ENCODE measurements around the gene STMN3. TPM values are rescaled to one million over a fixed set of nuclear protein-coding genes. Genes with fewer than 3 reads are reported as not detected.

The STMN3 gene
- total and polyA plus RNA-seq, 4 donors = 0.42 to 2.9 (median 0.91) TPM

DNA sequence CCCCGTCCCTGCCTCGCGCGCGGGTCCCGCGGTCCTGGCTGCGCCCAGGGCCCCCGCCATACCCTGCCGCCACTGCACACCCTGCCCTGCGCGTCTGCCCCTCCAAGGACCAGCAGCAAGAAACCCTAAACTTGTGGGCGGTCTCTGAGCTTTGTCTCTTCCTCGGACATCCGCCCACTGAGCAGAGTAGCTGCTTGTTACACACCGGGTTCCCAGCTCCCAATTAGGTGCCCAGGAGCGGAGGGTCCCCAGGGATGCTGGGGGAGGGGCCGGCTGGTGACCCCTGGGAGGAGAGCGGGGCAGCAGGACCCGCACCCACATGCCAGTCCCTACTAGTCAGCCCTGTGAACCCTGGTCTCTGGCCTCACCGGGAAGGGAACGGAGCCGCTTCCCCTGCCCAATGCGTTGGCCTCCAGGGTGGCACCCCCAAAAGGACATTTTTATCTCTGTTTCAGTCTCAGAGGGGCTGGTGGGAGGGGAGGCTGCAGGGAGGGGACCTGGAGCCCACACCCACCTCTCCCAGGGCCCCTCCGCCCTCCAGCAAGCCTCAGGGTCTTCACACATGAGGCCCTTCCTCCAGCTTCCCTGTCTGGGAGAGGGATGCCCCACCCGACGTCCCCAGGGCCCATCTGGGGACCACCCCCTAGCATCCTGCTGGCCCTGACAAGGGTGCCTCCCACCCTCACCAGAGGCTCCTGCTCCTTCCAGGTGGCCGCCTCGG lies 10.5 kb downstream of the STMN3 start:
- Histone ChIP-seq H3K27me3 (ENCODE audit: control insufficient read depth in 4 of 4, insufficient read depth in 4 of 4, low read length in 3 of 4) (no peaks in the 10 kb centered on the region), H3K4me3 (ENCODE audit: low read depth in 1 of 3, low read length in 3 of 3) (peak overlapping the region in 1 of 3 donors; percentile 64), H3K36me3 (ENCODE audit: control insufficient read depth in 4 of 4, insufficient read depth in 3 of 4, low read depth in 1 of 4, low read length in 3 of 4) (no peaks in the 10 kb centered on the region), H3K4me1 (ENCODE audit: control insufficient read depth in 4 of 4, insufficient read depth in 4 of 4, low read length in 3 of 4) (peaks cover 0 to 10% (median 7%) of the 10 kb centered on the region in 4 donors), H3K9me3 (ENCODE audit: control insufficient read depth in 4 of 4, low read length in 3 of 4) (no peaks in the 10 kb centered on the region), H3K9ac (ENCODE audit: low read depth in 1 of 2, low read length in 2 of 2) (no peak overlapping the region), H3K27ac (ENCODE audit: low read depth in 1 of 2, low read length in 2 of 2) (peak overlapping the region in 1 of 2 donors; percentile 54)
- WGBS = 34% methylated on average over 29 of the region's 29 CpGs
- TF ChIP-seq JUND (IDR thresholded peaks at IDR 0.05) = no peak
- no peak for TF ChIP-seq HNF4A (conservative IDR thresholded peaks at IDR 0.05)
- no peak for TF ChIP-seq CTCF (IDR thresholded peaks at IDR 0.05; ENCODE audit: low read depth, low read length, missing input control)
- TF ChIP-seq RXRA (IDR thresholded peaks at IDR 0.05) = no peak
- no peak for TF ChIP-seq YY1 (IDR thresholded peaks at IDR 0.05)
- TF ChIP-seq FOXA1 (IDR thresholded peaks at IDR 0.05) = no peak
- TF ChIP-seq SP1 (IDR thresholded peaks at IDR 0.05) = no peak
- TF ChIP-seq, protein P1, sequence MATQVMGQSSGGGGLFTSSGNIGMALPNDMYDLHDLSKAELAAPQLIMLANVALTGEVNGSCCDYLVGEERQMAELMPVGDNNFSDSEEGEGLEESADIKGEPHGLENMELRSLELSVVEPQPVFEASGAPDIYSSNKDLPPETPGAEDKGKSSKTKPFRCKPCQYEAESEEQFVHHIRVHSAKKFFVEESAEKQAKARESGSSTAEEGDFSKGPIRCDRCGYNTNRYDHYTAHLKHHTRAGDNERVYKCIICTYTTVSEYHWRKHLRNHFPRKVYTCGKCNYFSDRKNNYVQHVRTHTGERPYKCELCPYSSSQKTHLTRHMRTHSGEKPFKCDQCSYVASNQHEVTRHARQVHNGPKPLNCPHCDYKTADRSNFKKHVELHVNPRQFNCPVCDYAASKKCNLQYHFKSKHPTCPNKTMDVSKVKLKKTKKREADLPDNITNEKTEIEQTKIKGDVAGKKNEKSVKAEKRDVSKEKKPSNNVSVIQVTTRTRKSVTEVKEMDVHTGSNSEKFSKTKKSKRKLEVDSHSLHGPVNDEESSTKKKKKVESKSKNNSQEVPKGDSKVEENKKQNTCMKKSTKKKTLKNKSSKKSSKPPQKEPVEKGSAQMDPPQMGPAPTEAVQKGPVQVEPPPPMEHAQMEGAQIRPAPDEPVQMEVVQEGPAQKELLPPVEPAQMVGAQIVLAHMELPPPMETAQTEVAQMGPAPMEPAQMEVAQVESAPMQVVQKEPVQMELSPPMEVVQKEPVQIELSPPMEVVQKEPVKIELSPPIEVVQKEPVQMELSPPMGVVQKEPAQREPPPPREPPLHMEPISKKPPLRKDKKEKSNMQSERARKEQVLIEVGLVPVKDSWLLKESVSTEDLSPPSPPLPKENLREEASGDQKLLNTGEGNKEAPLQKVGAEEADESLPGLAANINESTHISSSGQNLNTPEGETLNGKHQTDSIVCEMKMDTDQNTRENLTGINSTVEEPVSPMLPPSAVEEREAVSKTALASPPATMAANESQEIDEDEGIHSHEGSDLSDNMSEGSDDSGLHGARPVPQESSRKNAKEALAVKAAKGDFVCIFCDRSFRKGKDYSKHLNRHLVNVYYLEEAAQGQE (IDR thresholded peaks at IDR 0.05) = no peak
- no peak for TF ChIP-seq NR2F2 (IDR thresholded peaks at IDR 0.05)
- no peak for TF ChIP-seq ATF3 (IDR thresholded peaks at IDR 0.05)
- TF ChIP-seq MAX (IDR thresholded peaks at IDR 0.05) = no peak
- no peak for TF ChIP-seq EGR1 (IDR thresholded peaks at IDR 0.05; ENCODE audit: low read depth in 2 of 2)
- no peak for TF ChIP-seq RAD21 (IDR thresholded peaks at IDR 0.05)
- TF ChIP-seq ZBTB33 (IDR thresholded peaks at IDR 0.05) = no peak
- no peak for TF ChIP-seq GABPA (IDR thresholded peaks at IDR 0.05 in 1 of 2, conservative IDR thresholded peaks at IDR 0.05 in 1 of 2)
- TF ChIP-seq FOXA2 (IDR thresholded peaks at IDR 0.05) = no peak
- TF ChIP-seq TAF1 (conservative IDR thresholded peaks at IDR 0.05) = no peak
- no peak for DNase-seq (ENCODE audit: low spot score)
